ENCODE data around the gene UTF1.

UTF1 gene

GRCh38 chr10:133201151-133201947, 28.7 kb upstream of the UTF1 start:
- TF ChIP-seq POLR2AphosphoS5 (IDR thresholded peaks at IDR 0.05; ENCODE audit: low read depth, low read length) = no peak
- no peak for TF ChIP-seq POLR2A (IDR thresholded peaks at IDR 0.05; ENCODE audit: low read depth, low read length)
- TF ChIP-seq SPI1 (IDR thresholded peaks at IDR 0.05; ENCODE audit: low read depth, low read length) = no peak
- no peak for TF ChIP-seq TAF1 (IDR thresholded peaks at IDR 0.05; ENCODE audit: low read depth, low read length)
- no peak for TF ChIP-seq PAX5 (IDR thresholded peaks at IDR 0.05; ENCODE audit: insufficient read depth, low read length, severe bottlenecking)
- TF ChIP-seq POU2F2 (IDR thresholded peaks at IDR 0.05; ENCODE audit: low read depth, low read length) = no peak
- no peak for FAIRE-seq
- DNase-seq (ENCODE audit: insufficient read length, low spot score) = no peak

- DNase-seq (ENCODE audit: insufficient read length, low spot score) = no peak
- FAIRE-seq = no peak
- no peak for TF ChIP-seq TAF1 (IDR thresholded peaks at IDR 0.05; ENCODE audit: low read depth, low read length)
- TF ChIP-seq PAX5 (IDR thresholded peaks at IDR 0.05; ENCODE audit: insufficient read depth, low read length, severe bottlenecking) = no peak
- TF ChIP-seq POLR2A (IDR thresholded peaks at IDR 0.05; ENCODE audit: low read depth, low read length) = no peak
- TF ChIP-seq SPI1 (IDR thresholded peaks at IDR 0.05; ENCODE audit: low read depth, low read length) = no peak
- TF ChIP-seq POU2F2 (IDR thresholded peaks at IDR 0.05; ENCODE audit: low read depth, low read length) = no peak
- TF ChIP-seq POLR2AphosphoS5 (IDR thresholded peaks at IDR 0.05; ENCODE audit: low read depth, low read length) = no peak
Measured at GRCh38 chr10:133201948-133202725, 27.9 kb upstream of the UTF1 start.

GRCh38 chr10:133202778-133203651, 27.0 kb upstream of the UTF1 start:
- no peak for FAIRE-seq
- TF ChIP-seq PAX5 (IDR thresholded peaks at IDR 0.05; ENCODE audit: insufficient read depth, low read length, severe bottlenecking) = no peak
- no peak for TF ChIP-seq POLR2AphosphoS5 (IDR thresholded peaks at IDR 0.05; ENCODE audit: low read depth, low read length)
- TF ChIP-seq SPI1 (IDR thresholded peaks at IDR 0.05; ENCODE audit: low read depth, low read length) = no peak
- no peak for TF ChIP-seq TAF1 (IDR thresholded peaks at IDR 0.05; ENCODE audit: low read depth, low read length)
- no peak for TF ChIP-seq POLR2A (IDR thresholded peaks at IDR 0.05; ENCODE audit: low read depth, low read length)
- DNase-seq (ENCODE audit: insufficient read length, low spot score) = no peak

GRCh38 chr10:133203652-133204195, 26.3 kb upstream of the UTF1 start:
- no peak for DNase-seq (ENCODE audit: insufficient read length, low spot score)
- FAIRE-seq = no peak
- TF ChIP-seq POU2F2 (IDR thresholded peaks at IDR 0.05; ENCODE audit: low read depth, low read length) (no peak), SPI1 (IDR thresholded peaks at IDR 0.05; ENCODE audit: low read depth, low read length) (no peak), POLR2AphosphoS5 (IDR thresholded peaks at IDR 0.05; ENCODE audit: low read depth, low read length) (no peak), TAF1 (IDR thresholded peaks at IDR 0.05; ENCODE audit: low read depth, low read length) (no peak), POLR2A (IDR thresholded peaks at IDR 0.05; ENCODE audit: low read depth, low read length) (no peak), PAX5 (IDR thresholded peaks at IDR 0.05; ENCODE audit: insufficient read depth, low read length, severe bottlenecking) (no peak)

- FAIRE-seq (no peak), DNase-seq (ENCODE audit: insufficient read length, low spot score) (no peak)
- no peak for TF ChIP-seq POLR2AphosphoS5 (IDR thresholded peaks at IDR 0.05; ENCODE audit: low read depth, low read length)
- no peak for TF ChIP-seq POU2F2 (IDR thresholded peaks at IDR 0.05; ENCODE audit: low read depth, low read length)
- no peak for TF ChIP-seq PAX5 (IDR thresholded peaks at IDR 0.05; ENCODE audit: insufficient read depth, low read length, severe bottlenecking)
- no peak for TF ChIP-seq POLR2A (IDR thresholded peaks at IDR 0.05; ENCODE audit: low read depth, low read length)
- TF ChIP-seq TAF1 (IDR thresholded peaks at IDR 0.05; ENCODE audit: low read depth, low read length) = no peak
- no peak for TF ChIP-seq SPI1 (IDR thresholded peaks at IDR 0.05; ENCODE audit: low read depth, low read length)
Measured at GRCh38 chr10:133204226-133205015, 25.6 kb upstream of the UTF1 start.

GRCh38 chr10:133205146-133205545, 24.9 kb upstream of the UTF1 start:
- TF ChIP-seq PAX5 (IDR thresholded peaks at IDR 0.05; ENCODE audit: insufficient read depth, low read length, severe bottlenecking) (no peak), POLR2AphosphoS5 (IDR thresholded peaks at IDR 0.05; ENCODE audit: low read depth, low read length) (no peak), SPI1 (IDR thresholded peaks at IDR 0.05; ENCODE audit: low read depth, low read length) (no peak), POU2F2 (IDR thresholded peaks at IDR 0.05; ENCODE audit: low read depth, low read length) (no peak), TAF1 (IDR thresholded peaks at IDR 0.05; ENCODE audit: low read depth, low read length) (no peak)
- no peak for FAIRE-seq
- no peak for DNase-seq (ENCODE audit: insufficient read length, low spot score)

GRCh38 chr10:133206356-133207040, 23.5 kb upstream of the UTF1 start:
- FAIRE-seq (no peak), DNase-seq (ENCODE audit: insufficient read length, low spot score) (no peak)
- TF ChIP-seq POLR2A (IDR thresholded peaks at IDR 0.05; ENCODE audit: low read depth, low read length) = no peak
- no peak for TF ChIP-seq SPI1 (IDR thresholded peaks at IDR 0.05; ENCODE audit: low read depth, low read length)
- TF ChIP-seq POU2F2 (IDR thresholded peaks at IDR 0.05; ENCODE audit: low read depth, low read length) = no peak
- no peak for TF ChIP-seq TAF1 (IDR thresholded peaks at IDR 0.05; ENCODE audit: low read depth, low read length)
- TF ChIP-seq POLR2AphosphoS5 (IDR thresholded peaks at IDR 0.05; ENCODE audit: low read depth, low read length) = no peak
